Measurements from ENCODE around the gene TNIP3.
A peak's percentile ranks its signal among the peaks of the same experiment; 100 is the strongest.
"Not testable (repeated sequence)": the region's sequence is repeated elsewhere in the genome, so short reads cannot be mapped to it uniquely, and the experiment has no call there.

Gene TNIP3

GRCh38 chr4:121164291-121164690, at the start of gene TNIP3:
Gene TNIP3 (minus strand): TSS chr4:121164321. CDS start chr4:121164125, 196 bp downstream.
- no peak for DNase-seq

- DNase-seq, result no peak
These were observed 48.7 kb upstream of the TNIP3 start for GRCh38 chr4:121212806-121213205.

GRCh38 chr4:121209171-121209570, 45.0 kb upstream of the TNIP3 start:
- no peak for DNase-seq

GRCh38 chr4:121208244-121209007, 44.3 kb upstream of the TNIP3 start:
- no peak for DNase-seq

- not testable (repeated sequence) for DNase-seq
These were observed 41.7 kb upstream of the TNIP3 start for GRCh38 chr4:121205777-121206176.

GRCh38 chr4:121200795-121201472, 36.8 kb upstream of the TNIP3 start:
- DNase-seq, result no peak

GRCh38 chr4:121199742-121200561, 35.8 kb upstream of the TNIP3 start:
- DNase-seq, result no peak

GRCh38 chr4:121198251-121198650, 34.1 kb upstream of the TNIP3 start:
- no peak for DNase-seq

- DNase-seq, result no peak
These were observed 31.5 kb upstream of the TNIP3 start for GRCh38 chr4:121195649-121196048.

- peak; percentile 62 for DNase-seq
These were observed 28.4 kb upstream of the TNIP3 start for GRCh38 chr4:121192480-121192879.

GRCh38 chr4:121192013-121192412, 27.9 kb upstream of the TNIP3 start:
- no peak for DNase-seq

GRCh38 chr4:121191361-121191760, 27.2 kb upstream of the TNIP3 start:
- DNase-seq, result no peak

- DNase-seq, result no peak
These were observed 26.3 kb upstream of the TNIP3 start for GRCh38 chr4:121190389-121190788.

- no peak for DNase-seq
These were observed 25.4 kb upstream of the TNIP3 start for GRCh38 chr4:121189326-121190215.

GRCh38 chr4:121187206-121187605, 23.1 kb upstream of the TNIP3 start:
- DNase-seq, result no peak

- DNase-seq, result no peak
These were observed 21.8 kb upstream of the TNIP3 start for GRCh38 chr4:121185960-121186359.

- DNase-seq, result no peak
These were observed 19.9 kb upstream of the TNIP3 start for GRCh38 chr4:121183989-121184388.

- DNase-seq, result no peak
These were observed 19.2 kb upstream of the TNIP3 start for GRCh38 chr4:121183361-121183760.

- no peak for DNase-seq
These were observed 18.2 kb upstream of the TNIP3 start for GRCh38 chr4:121182296-121182695.

GRCh38 chr4:121181493-121181892, 17.4 kb upstream of the TNIP3 start:
- no peak for DNase-seq

- no peak for DNase-seq
These were observed 16.4 kb upstream of the TNIP3 start for GRCh38 chr4:121180558-121180957.
